ENCODE measurements around the gene NSF. TPM values are rescaled to one million over a fixed set of nuclear protein-coding genes. Genes with fewer than 3 reads are reported as not detected.

The NSF gene
- total RNA-seq, 1 donor = 21.0 TPM

DNA sequence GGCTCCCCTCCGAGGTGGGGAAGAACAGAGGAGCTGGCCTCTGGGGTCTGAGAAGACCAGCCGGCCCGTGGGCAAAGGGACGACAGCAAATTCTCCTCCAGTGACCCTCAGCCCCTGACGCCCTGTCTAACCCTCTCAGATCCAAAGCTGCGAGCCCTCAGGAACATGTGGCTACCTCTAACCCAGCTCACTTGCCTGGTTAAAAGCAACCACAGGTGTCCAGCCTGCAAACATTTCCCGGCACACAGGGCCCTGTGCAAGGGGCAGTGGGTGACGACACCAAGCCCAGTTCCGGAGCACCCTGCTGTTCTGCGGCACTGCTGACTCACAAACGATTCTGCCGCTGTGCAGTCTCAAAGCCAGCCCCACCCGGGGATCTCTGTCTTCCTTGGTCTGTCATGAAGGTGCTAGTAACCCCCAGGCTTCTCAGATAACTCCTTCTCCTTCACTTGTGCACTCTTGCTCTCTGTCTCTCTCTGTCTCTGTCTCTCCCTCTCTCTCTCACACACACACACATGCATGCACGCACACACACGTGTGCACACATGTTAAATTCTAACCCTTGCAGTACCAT is 205.0 kb downstream of the NSF start:
- no peak for DNase-seq (ENCODE audit: low read depth in 2 of 3, low spot score in 2 of 3)

GRCh38 chr17:46796084-46796483 is 205.6 kb downstream of the NSF start:
- no peak for DNase-seq (ENCODE audit: low read depth in 2 of 3, low spot score in 2 of 3)

DNA sequence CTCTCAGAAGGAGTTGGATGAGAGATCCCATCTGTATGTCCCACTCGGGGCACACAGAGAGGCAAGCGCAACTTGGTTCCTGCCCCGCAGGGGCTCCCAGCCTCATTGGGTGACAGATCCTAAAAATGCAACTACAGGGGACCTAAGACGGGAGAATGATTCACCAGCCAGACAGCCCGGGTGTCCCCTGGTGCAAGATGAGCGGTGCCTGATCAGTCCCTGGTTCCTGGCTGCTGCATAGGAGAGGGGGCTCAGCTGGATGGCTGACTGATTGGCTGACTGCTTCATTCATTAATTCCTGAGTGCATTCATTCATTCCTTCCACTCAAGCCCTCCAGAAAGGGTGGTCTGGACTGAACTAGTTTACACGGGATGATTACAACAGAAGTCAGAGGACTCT is 206.1 kb downstream of the NSF start:
- DNase-seq (ENCODE audit: low read depth in 2 of 3, low spot score in 2 of 3) = no peak

GRCh38 chr17:46796956-46797530 is 206.6 kb downstream of the NSF start:
- DNase-seq (ENCODE audit: low read depth in 2 of 3, low spot score in 2 of 3) = no peak

DNA sequence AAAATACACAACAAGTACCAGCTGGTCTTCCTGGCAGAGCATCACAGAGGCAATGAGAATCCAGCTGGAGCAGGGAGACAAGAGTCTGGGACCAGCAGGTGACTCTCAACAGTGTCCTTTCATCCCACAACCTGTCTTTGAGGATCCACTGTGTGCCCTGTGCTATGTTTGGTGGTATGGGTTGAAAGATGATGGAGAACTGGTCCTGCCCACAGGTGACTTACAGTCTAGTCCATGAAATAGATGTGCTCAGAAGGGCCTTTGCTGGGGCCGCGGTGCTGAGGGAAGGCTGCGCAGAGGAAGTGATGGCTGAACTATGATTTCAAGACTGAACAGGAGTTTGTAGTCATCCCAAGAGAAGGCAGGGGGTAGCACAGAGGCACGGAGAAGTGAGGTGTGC is 210.1 kb downstream of the NSF start:
- DNase-seq (ENCODE audit: low read depth in 2 of 3, low spot score in 2 of 3) = no peak

GRCh38 chr17:46802800-46803199 is 212.3 kb downstream of the NSF start:
- no peak for DNase-seq (ENCODE audit: low read depth in 2 of 3, low spot score in 2 of 3)

DNA sequence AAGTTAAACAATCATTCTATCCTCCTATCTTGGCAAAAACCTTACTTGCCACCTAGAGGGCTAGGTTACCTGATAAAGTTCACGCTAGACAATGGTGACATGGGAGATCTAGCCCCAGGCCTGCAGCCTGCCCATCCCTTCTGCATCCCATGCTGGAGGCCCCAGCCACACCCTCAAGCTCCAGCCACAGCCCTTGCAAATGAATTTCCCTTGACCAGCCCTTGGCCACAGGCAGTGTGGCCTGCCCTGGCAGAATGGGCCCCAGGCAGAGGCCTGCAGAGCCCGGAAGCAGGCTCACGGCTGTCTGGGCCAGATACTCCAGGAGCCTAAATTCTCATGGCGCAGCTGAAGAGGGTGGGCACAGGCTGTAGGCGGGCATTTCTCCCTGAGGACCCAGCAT is 213.1 kb downstream of the NSF start:
- no peak for DNase-seq (ENCODE audit: low read depth in 2 of 3, low spot score in 2 of 3)

- DNase-seq (ENCODE audit: low read depth in 2 of 3, low spot score in 2 of 3) = no peak
Measured at GRCh38 chr17:46805771-46806170, 215.3 kb downstream of the NSF start.

Other genes starting within 250 kb of the NSF start
- gene ARL17B, start 228.9 kb upstream of the NSF start, total RNA-seq = 6.2 TPM
- 15.1 TPM for gene LRRC37A2, start 78.2 kb upstream of the NSF start, total RNA-seq
- 8.9 TPM for gene ARL17A, start 11.0 kb upstream of the NSF start, total RNA-seq
- gene WNT3, start 228.0 kb downstream of the NSF start, total RNA-seq = under 0.01 TPM